ENCODE results near the gene TAF3. TPM values are rescaled to one million over a fixed set of nuclear protein-coding genes. Genes with fewer than 3 reads are reported as not detected.

The TAF3 gene
- total RNA-seq, 1 experiment from 2014 or later: 14.5 TPM

DNA sequence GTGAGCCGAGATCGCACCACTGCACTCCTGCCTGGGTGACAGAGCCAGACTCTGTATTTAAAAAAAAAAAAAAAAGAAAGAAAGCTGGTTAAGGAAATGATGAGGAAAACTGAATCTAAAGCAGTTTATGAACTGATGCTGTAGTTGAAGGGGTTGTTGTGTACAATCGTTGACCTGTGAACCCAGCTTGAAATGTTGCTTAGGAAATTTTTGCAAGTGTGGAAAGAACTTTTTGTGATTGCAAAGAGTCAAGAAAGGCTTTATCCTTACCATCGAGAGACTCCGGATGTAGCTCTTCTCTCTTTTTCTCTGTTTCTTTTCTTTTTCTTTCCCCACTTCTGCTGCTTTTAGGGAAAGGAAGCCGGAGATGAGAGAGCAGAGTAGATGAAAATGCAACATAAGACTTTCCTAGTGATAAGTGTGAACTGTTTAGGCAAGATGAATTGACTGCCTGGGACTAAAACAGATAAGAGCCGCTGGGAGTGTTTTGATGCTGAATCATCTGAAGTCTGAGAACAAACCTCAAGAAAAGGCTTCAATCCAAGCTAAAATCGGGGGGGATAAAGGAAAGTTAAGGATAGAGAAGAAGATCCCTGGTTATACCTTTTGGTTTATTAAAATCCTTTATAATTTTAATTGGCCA lies 69.0 kb downstream of the TAF3 start:
- H3K4me3 Mint-ChIP-seq (ENCODE audit: low read depth, unreplicated experiment): no peak overlapping the region
- TF ChIP-seq, protein P1, sequence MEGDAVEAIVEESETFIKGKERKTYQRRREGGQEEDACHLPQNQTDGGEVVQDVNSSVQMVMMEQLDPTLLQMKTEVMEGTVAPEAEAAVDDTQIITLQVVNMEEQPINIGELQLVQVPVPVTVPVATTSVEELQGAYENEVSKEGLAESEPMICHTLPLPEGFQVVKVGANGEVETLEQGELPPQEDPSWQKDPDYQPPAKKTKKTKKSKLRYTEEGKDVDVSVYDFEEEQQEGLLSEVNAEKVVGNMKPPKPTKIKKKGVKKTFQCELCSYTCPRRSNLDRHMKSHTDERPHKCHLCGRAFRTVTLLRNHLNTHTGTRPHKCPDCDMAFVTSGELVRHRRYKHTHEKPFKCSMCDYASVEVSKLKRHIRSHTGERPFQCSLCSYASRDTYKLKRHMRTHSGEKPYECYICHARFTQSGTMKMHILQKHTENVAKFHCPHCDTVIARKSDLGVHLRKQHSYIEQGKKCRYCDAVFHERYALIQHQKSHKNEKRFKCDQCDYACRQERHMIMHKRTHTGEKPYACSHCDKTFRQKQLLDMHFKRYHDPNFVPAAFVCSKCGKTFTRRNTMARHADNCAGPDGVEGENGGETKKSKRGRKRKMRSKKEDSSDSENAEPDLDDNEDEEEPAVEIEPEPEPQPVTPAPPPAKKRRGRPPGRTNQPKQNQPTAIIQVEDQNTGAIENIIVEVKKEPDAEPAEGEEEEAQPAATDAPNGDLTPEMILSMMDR (IDR thresholded peaks at IDR 0.05; ENCODE audit: unreplicated experiment): no peak
- intact Hi-C loops (cut with micrococcal nuclease; ENCODE audit: unreplicated experiment): no loop called here
- no peak for DNase-seq
- H3K27ac Mint-ChIP-seq (ENCODE audit: unreplicated experiment): no peak overlapping the region
- H3K9me3 Mint-ChIP-seq (ENCODE audit: low read depth, unreplicated experiment): no peaks in the 10 kb centered on the region
- no TSS peak for BruUV-seq (replicated peaks)
- H3K27me3 Mint-ChIP-seq (ENCODE audit: unreplicated experiment): no peaks in the 10 kb centered on the region
- H3K4me1 Mint-ChIP-seq (ENCODE audit: low read depth, unreplicated experiment): peaks cover 26% of the 10 kb centered on the region
- CTCF ChIA-PET: interaction anchor here (0.7 kb wide), 1 partner anchor 812 kb away, joined by 4 read pairs; no protein-coding TSS in a partner anchor
- H3K36me3 Mint-ChIP-seq (ENCODE audit: insufficient read depth, unreplicated experiment): no peaks in the 10 kb centered on the region

DNA sequence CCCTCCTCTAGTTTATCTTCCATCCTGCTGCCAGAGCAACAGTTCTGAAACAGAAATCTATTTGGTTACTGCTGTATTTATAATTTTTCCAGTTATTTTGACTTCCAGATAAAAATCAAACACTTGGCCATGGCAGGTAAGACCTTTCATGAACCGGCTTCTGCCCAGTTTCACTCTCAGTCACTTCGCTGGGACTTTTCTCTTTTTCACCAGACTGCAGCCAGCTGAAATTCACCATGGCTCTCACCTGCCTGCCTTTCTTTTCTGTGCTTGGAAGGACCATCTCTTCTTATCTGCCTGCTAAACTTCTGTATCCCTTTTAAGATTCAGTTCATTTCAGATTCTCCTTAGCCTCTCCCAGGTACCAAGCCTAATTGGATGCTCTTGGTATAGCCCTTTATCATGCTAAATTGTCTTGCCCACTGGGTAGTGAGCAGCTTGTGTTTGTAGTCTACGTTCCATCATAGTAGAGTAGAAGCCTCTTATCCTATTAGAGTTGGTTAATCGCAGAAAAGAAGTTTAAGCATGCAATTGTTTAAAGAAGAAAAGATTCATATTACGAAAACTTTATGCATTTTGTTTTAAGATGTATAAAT lies 71.7 kb downstream of the TAF3 start:
- H3K9me3 Mint-ChIP-seq (ENCODE audit: low read depth, unreplicated experiment): no peaks in the 10 kb centered on the region
- H3K4me3 Mint-ChIP-seq (ENCODE audit: low read depth, unreplicated experiment): no peak overlapping the region
- no peaks in the 10 kb centered on the region for H3K36me3 Mint-ChIP-seq (ENCODE audit: insufficient read depth, unreplicated experiment)
- CTCF ChIA-PET: interaction anchor here (0.8 to 1.5 kb wide), 2 partner anchors 11 to 123 kb away, joined by 3 read pairs; no protein-coding TSS in a partner anchor
- no peak overlapping the region for H3K27ac Mint-ChIP-seq (ENCODE audit: unreplicated experiment)
- peaks cover 24% of the 10 kb centered on the region for H3K4me1 Mint-ChIP-seq (ENCODE audit: low read depth, unreplicated experiment)
- no peaks in the 10 kb centered on the region for H3K27me3 Mint-ChIP-seq (ENCODE audit: unreplicated experiment)
- no TSS peak for BruUV-seq (replicated peaks)
- TF ChIP-seq, protein P1 (IDR thresholded peaks at IDR 0.05; ENCODE audit: unreplicated experiment): no peak
- no peak for DNase-seq
- intact Hi-C loops (cut with micrococcal nuclease; ENCODE audit: unreplicated experiment): no loop called here

DNA sequence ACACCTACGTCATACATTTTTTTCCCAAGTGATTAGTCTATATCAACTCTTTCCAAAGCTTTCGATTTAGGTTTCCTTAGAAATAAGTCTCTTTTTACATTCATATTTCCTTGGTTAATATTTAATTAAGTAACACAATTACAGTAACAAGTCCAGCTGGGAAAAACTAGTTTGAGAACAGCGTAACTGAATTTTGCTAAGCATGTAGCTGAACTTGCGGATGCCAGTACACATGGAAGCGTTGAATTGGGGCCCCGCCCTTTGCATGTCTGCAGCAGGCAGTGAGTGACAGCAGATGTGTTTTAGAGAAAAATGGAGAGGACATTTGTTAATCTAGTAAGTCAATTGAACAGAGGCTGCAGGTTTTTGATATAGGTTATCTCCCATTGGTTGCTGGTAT lies 72.5 kb downstream of the TAF3 start:
- H3K36me3 Mint-ChIP-seq (ENCODE audit: insufficient read depth, unreplicated experiment): no peaks in the 10 kb centered on the region
- CTCF ChIA-PET: interaction anchor here (0.8 to 1.5 kb wide), 2 partner anchors 10 to 122 kb away, joined by 3 read pairs; no protein-coding TSS in a partner anchor
- no TSS peak for BruUV-seq (replicated peaks)
- TF ChIP-seq, protein P1 (IDR thresholded peaks at IDR 0.05; ENCODE audit: unreplicated experiment): no peak
- intact Hi-C loops (cut with micrococcal nuclease; ENCODE audit: unreplicated experiment): no loop called here
- no peak overlapping the region for H3K27ac Mint-ChIP-seq (ENCODE audit: unreplicated experiment)
- no peak for DNase-seq
- H3K4me1 Mint-ChIP-seq (ENCODE audit: low read depth, unreplicated experiment): peaks cover 23% of the 10 kb centered on the region
- no peaks in the 10 kb centered on the region for H3K9me3 Mint-ChIP-seq (ENCODE audit: low read depth, unreplicated experiment)
- H3K4me3 Mint-ChIP-seq (ENCODE audit: low read depth, unreplicated experiment): no peak overlapping the region
- H3K27me3 Mint-ChIP-seq (ENCODE audit: unreplicated experiment): no peaks in the 10 kb centered on the region

DNA sequence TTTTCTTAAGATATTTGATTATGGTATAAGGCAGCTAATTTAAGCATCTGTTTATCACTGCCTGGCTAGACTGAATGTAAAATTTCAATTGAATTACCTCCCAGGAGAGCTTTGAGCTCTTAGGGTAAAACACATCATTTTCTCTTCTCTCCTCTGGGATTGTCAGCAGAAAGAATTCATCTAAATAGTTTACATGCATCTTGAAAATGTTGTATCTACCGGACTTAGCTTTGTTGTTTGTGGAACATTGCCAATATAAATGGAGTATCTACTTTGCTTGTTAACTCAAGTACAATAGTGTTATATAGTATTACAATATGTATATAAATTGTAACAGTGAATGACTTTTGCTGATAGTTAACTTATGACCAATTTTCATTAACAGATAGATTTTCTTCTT lies 73.3 kb downstream of the TAF3 start:
- H3K27me3 Mint-ChIP-seq (ENCODE audit: unreplicated experiment): no peaks in the 10 kb centered on the region
- intact Hi-C loops (cut with micrococcal nuclease; ENCODE audit: unreplicated experiment): no loop called here
- CTCF ChIA-PET: interaction anchor here (1.5 kb wide), 1 partner anchor 122 kb away, joined by 3 read pairs; no protein-coding TSS in a partner anchor
- no peaks in the 10 kb centered on the region for H3K9me3 Mint-ChIP-seq (ENCODE audit: low read depth, unreplicated experiment)
- BruUV-seq (replicated peaks): no TSS peak
- TF ChIP-seq, protein P1 (IDR thresholded peaks at IDR 0.05; ENCODE audit: unreplicated experiment): no peak
- DNase-seq: no peak
- H3K4me3 Mint-ChIP-seq (ENCODE audit: low read depth, unreplicated experiment): no peak overlapping the region
- H3K36me3 Mint-ChIP-seq (ENCODE audit: insufficient read depth, unreplicated experiment): no peaks in the 10 kb centered on the region
- H3K27ac Mint-ChIP-seq (ENCODE audit: unreplicated experiment): no peak overlapping the region
- peaks cover 19% of the 10 kb centered on the region for H3K4me1 Mint-ChIP-seq (ENCODE audit: low read depth, unreplicated experiment)

Data from Calu3 (cell line).